ENCODE data around the gene HDAC4. TPM values are rescaled to one million over a fixed set of nuclear protein-coding genes. Genes with fewer than 3 reads are reported as not detected.
A peak's percentile ranks its signal among the peaks of the same experiment; 100 is the strongest.

HDAC4 gene
- total and polyA plus RNA-seq, 9 of the 15 experiments (the other 6 are each of a cell fraction or from before 2014, with no cell fraction given), result 0.11 to 20.2 (median 4.0) TPM

DNA sequence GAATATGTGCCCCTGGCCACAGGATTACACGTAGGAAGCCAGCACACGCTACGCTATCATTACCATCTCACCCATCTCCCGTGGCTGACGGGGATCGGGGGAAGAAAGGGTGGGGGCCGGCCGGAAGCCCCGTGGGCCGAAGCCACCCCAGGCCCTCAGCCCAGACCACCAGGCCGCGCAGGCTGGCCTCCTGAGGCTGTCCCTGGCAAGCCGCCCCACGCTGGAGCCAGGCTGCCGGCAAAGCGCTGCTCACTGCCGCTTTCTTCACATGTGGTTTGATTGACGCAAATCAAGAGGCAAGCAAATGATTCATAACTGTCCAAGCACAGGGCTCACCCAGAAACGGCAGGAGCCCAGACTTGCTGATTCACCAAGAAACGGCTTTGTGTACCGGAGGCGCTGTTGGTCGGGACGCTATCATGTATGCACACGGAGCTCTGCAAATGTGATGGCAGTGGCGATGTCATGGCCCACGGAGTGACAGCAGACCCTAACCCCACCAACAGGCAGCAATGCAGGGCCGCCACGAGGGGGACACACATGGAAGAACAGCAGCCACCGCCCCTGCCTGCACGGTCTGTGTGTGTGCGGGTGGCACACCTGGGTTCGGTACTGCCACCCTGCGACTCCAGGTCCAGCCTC, 125.7 kb downstream of the HDAC4 start (continued):
- TF ChIP-seq, protein P1, sequence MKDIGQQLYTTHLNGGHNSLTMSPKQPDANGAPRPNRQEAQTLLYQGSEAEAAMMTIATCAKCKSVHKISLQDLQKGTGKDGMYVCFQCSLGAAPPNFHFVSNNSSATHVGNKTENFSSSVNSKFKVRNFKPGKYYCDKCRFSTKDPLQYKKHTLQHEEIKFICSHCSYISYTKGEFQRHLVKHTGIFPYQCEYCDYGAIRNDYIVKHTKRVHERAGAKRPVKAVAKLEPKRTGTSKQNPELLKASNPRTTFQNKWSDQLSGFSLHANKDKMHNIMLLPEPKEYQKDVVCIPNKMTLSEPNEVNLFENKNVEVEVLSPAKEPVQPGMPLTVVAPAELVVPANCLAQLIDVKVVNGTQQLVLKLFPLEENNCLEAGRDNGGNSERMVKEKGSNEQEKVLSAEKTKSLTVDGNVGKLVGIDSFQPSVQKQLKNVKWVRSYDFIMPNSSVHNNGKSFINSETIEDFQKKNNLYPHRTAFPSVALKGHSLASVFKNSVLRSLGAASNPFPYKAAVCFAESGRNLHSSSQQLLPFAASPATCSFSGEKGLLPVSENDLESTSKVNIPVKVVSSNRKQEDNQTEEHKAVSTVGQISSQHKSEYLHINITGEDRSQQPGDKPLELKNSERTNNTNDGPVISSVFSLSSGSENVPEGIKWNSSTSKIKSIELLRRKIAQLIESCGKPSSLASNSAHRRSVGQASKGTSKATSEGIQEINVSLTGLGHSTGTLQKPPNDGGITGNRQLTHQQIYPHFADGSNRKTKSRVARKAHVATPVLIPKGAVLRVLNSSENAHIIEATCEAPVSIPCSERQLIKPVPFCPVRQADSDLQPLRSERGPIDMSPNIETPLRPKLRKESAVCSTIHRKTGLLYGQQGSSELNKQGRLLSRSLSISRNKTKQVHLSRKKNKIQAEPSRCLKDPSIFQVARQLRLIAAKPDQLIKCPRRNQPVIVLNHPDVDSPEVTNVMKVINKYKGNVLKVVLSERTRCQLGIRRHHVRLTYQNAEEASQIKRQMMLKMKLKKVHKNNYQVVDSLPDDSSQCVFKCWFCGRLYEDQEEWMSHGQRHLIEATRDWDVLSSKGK (CRISPR knock-in tag; IDR thresholded peaks at IDR 0.05), result no peak
- no peak for TF ChIP-seq ZNF408 (CRISPR knock-in tag; IDR thresholded peaks at IDR 0.05; ENCODE audit: low read depth)
- TF ChIP-seq MEIS2 (IDR thresholded peaks at IDR 0.05; ENCODE audit: partially characterized antibody), result peak; percentile 95
- no peak for TF ChIP-seq NKRF (IDR thresholded peaks at IDR 0.05; ENCODE audit: borderline replicate concordance)
- TF ChIP-seq TFE3 (CRISPR knock-in tag; IDR thresholded peaks at IDR 0.05), result no peak
- no peak for TF ChIP-seq KDM4B (IDR thresholded peaks at IDR 0.05; ENCODE audit: borderline replicate concordance in 2 of 2, low read depth in 1 of 2)
- TF ChIP-seq FOS (IDR thresholded peaks at IDR 0.05; ENCODE audit: extremely low read depth, insufficient read length), result no peak
- TF ChIP-seq PATZ1 (CRISPR knock-in tag; IDR thresholded peaks at IDR 0.05; ENCODE audit: borderline replicate concordance), result no peak
- no peak for TF ChIP-seq SREBF1 (IDR thresholded peaks at IDR 0.05; ENCODE audit: borderline replicate concordance, low read depth, low read length)
- TF ChIP-seq HDAC3 (IDR thresholded peaks at IDR 0.05; ENCODE audit: borderline replicate concordance, partially characterized antibody), result no peak
- no peak for TF ChIP-seq ZNF75A (CRISPR knock-in tag; IDR thresholded peaks at IDR 0.05)
- TF ChIP-seq, protein P2, sequence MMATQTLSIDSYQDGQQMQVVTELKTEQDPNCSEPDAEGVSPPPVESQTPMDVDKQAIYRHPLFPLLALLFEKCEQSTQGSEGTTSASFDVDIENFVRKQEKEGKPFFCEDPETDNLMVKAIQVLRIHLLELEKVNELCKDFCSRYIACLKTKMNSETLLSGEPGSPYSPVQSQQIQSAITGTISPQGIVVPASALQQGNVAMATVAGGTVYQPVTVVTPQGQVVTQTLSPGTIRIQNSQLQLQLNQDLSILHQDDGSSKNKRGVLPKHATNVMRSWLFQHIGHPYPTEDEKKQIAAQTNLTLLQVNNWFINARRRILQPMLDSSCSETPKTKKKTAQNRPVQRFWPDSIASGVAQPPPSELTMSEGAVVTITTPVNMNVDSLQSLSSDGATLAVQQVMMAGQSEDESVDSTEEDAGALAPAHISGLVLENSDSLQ (IDR thresholded peaks at IDR 0.05), result peak; percentile 97
- TF ChIP-seq, protein P3, sequence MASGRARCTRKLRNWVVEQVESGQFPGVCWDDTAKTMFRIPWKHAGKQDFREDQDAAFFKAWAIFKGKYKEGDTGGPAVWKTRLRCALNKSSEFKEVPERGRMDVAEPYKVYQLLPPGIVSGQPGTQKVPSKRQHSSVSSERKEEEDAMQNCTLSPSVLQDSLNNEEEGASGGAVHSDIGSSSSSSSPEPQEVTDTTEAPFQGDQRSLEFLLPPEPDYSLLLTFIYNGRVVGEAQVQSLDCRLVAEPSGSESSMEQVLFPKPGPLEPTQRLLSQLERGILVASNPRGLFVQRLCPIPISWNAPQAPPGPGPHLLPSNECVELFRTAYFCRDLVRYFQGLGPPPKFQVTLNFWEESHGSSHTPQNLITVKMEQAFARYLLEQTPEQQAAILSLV (tag; IDR thresholded peaks at IDR 0.05), result no peak
- TF ChIP-seq ZNF644 (tag; IDR thresholded peaks at IDR 0.05; ENCODE audit: low read depth), result no peak
- TF ChIP-seq TCF7L2 (IDR thresholded peaks at IDR 0.05; ENCODE audit: low read depth, low read length), result no peak
